CD4-positive, alpha-beta T cell treated with Interleukin-15 for 4 hours (primary cell): Measurements from ENCODE around the gene HSPA14.
"Not testable (repeated sequence)": the region's sequence is repeated elsewhere in the genome, so short reads cannot be mapped to it uniquely, and the experiment has no call there.

Experiments used
- DNase-seq: peaks from one replicate; pipeline ENCODE4 v3.0.0-alpha.2; 2020; ENCODE audit warnings: low spot score

The HSPA14 gene

GRCh38 chr10:14837757-14838581 lies at the start of gene HSPA14, which contains the start of the genes CDNF and MSANTD7:
Gene HSPA14 (plus strand): TSS chr10:14838306. CDS start chr10:14838403, 97 bp downstream.
Gene CDNF (minus strand): TSS chr10:14838037. CDS start chr10:14837946, 91 bp downstream.
Gene MSANTD7 (plus strand): TSS chr10:14838306. CDS start chr10:14842285, 3,979 bp downstream.
- DNase-seq, result peak; percentile 99

- no peak for DNase-seq
These were observed 39.5 kb upstream of the HSPA14 start for GRCh38 chr10:14798636-14799035.

- DNase-seq, result no peak
These were observed 37.7 kb upstream of the HSPA14 start for GRCh38 chr10:14800397-14800796.

GRCh38 chr10:14801723-14802122 lies 36.4 kb upstream of the HSPA14 start:
- no peak for DNase-seq

GRCh38 chr10:14803827-14804226 lies 34.3 kb upstream of the HSPA14 start:
- no peak for DNase-seq

GRCh38 chr10:14806318-14806717 lies 31.8 kb upstream of the HSPA14 start:
- DNase-seq, result no peak

- DNase-seq, result no peak
These were observed 26.8 kb upstream of the HSPA14 start for GRCh38 chr10:14810969-14811953.

GRCh38 chr10:14812271-14812670 lies 25.8 kb upstream of the HSPA14 start:
- no peak for DNase-seq

- DNase-seq, result no peak
These were observed 22.4 kb upstream of the HSPA14 start for GRCh38 chr10:14815681-14816080.

GRCh38 chr10:14816717-14817116 lies 21.4 kb upstream of the HSPA14 start:
- DNase-seq, result not testable (repeated sequence)

GRCh38 chr10:14820010-14820774 lies 17.9 kb upstream of the HSPA14 start:
- no peak for DNase-seq

- no peak for DNase-seq
These were observed 17.3 kb upstream of the HSPA14 start for GRCh38 chr10:14820775-14821154.

- DNase-seq, result no peak
These were observed 16.3 kb upstream of the HSPA14 start for GRCh38 chr10:14821635-14822375.

- peak; percentile 63 for DNase-seq
These were observed 15.0 kb upstream of the HSPA14 start for GRCh38 chr10:14822879-14823755.

GRCh38 chr10:14823966-14824365 lies 14.1 kb upstream of the HSPA14 start:
- no peak for DNase-seq

- no peak for DNase-seq
These were observed 11.9 kb upstream of the HSPA14 start for GRCh38 chr10:14826076-14826829.

- DNase-seq, result no peak
These were observed 5.0 kb upstream of the HSPA14 start for GRCh38 chr10:14833106-14833505.

GRCh38 chr10:14836208-14836607 lies 1.9 kb upstream of the HSPA14 start:
- DNase-seq, result no peak

- DNase-seq, result no peak
These were observed 926 bp upstream of the HSPA14 start for GRCh38 chr10:14837003-14837756.
